ENCODE data around the gene TNFAIP8L1.

TNFAIP8L1 gene

GRCh38 chr19:4600082-4600481 lies 39.2 kb upstream of the TNFAIP8L1 start:
- Histone ChIP-seq H3K36me3 (ENCODE audit: insufficient read depth, low read length) (no peaks in the 10 kb centered on the region), H3K9ac (ENCODE audit: low read length) (no peak overlapping the region), H3K27me3 (ENCODE audit: insufficient read depth, low read length) (peaks cover 4% of the 10 kb centered on the region; the same call in 1 of the 2 replicates), H3K9me2 (ENCODE audit: low read depth, low read length) (no peaks in the 10 kb centered on the region), H3F3A (ENCODE audit: insufficient read depth, low read length) (no peaks in the 10 kb centered on the region), H3K4me3 (ENCODE audit: low read depth, low read length, poor library complexity, severe bottlenecking) (no peak overlapping the region), H3K27ac (ENCODE audit: low read depth, low read length, poor library complexity, severe bottlenecking) (no peak overlapping the region), H3K79me2 (ENCODE audit: insufficient read depth, low read length) (no peaks in the 10 kb centered on the region), H3K9me3 (ENCODE audit: low read length) (no peaks in the 10 kb centered on the region), H3K4me1 (ENCODE audit: insufficient read depth, low read length, severe bottlenecking) (peaks cover 6% of the 10 kb centered on the region), H3K4me2 (ENCODE audit: low read length) (no peak overlapping the region), H2AFZ (ENCODE audit: low read length) (no peak overlapping the region), H4K20me1 (ENCODE audit: insufficient read depth, low read length) (no peaks in the 10 kb centered on the region)
- TF ChIP-seq CTCF (IDR thresholded peaks at IDR 0.05; ENCODE audit: low read length) (no peak), EZH2 (IDR thresholded peaks at IDR 0.05; ENCODE audit: borderline replicate concordance, low read length) (no peak)

GRCh38 chr19:4600893-4601292 lies 38.4 kb upstream of the TNFAIP8L1 start:
- Histone ChIP-seq H3K79me2 (ENCODE audit: insufficient read depth, low read length) (no peaks in the 10 kb centered on the region), H3K9ac (ENCODE audit: low read length) (no peak overlapping the region), H3K4me2 (ENCODE audit: low read length) (no peak overlapping the region), H3K27me3 (ENCODE audit: insufficient read depth, low read length) (peaks cover 4% of the 10 kb centered on the region; the same call in 1 of the 2 replicates), H3K9me3 (ENCODE audit: low read length) (no peaks in the 10 kb centered on the region), H3K36me3 (ENCODE audit: insufficient read depth, low read length) (no peaks in the 10 kb centered on the region), H4K20me1 (ENCODE audit: insufficient read depth, low read length) (no peaks in the 10 kb centered on the region), H3F3A (ENCODE audit: insufficient read depth, low read length) (no peaks in the 10 kb centered on the region), H3K9me2 (ENCODE audit: low read depth, low read length) (no peaks in the 10 kb centered on the region), H3K27ac (ENCODE audit: low read depth, low read length, poor library complexity, severe bottlenecking) (no peak overlapping the region), H3K4me3 (ENCODE audit: low read depth, low read length, poor library complexity, severe bottlenecking) (no peak overlapping the region), H3K4me1 (ENCODE audit: insufficient read depth, low read length, severe bottlenecking) (peaks cover 6% of the 10 kb centered on the region), H2AFZ (ENCODE audit: low read length) (no peak overlapping the region)
- TF ChIP-seq EZH2 (IDR thresholded peaks at IDR 0.05; ENCODE audit: borderline replicate concordance, low read length) (no peak), CTCF (IDR thresholded peaks at IDR 0.05; ENCODE audit: low read length) (no peak)

GRCh38 chr19:4602173-4602788 lies 37.0 kb upstream of the TNFAIP8L1 start:
- no peak overlapping the region for H2AFZ ChIP-seq (ENCODE audit: low read length)
- H3K36me3 ChIP-seq (ENCODE audit: insufficient read depth, low read length), result no peaks in the 10 kb centered on the region
- H3K9me3 ChIP-seq (ENCODE audit: low read length), result no peaks in the 10 kb centered on the region
- H3F3A ChIP-seq (ENCODE audit: insufficient read depth, low read length), result no peaks in the 10 kb centered on the region
- H4K20me1 ChIP-seq (ENCODE audit: insufficient read depth, low read length), result no peaks in the 10 kb centered on the region
- H3K4me1 ChIP-seq (ENCODE audit: insufficient read depth, low read length, severe bottlenecking), result peaks cover 10% of the 10 kb centered on the region
- H3K9ac ChIP-seq (ENCODE audit: low read length), result no peak overlapping the region
- H3K4me2 ChIP-seq (ENCODE audit: low read length), result no peak overlapping the region
- H3K27ac ChIP-seq (ENCODE audit: low read depth, low read length, poor library complexity, severe bottlenecking), result no peak overlapping the region
- TF ChIP-seq CTCF (IDR thresholded peaks at IDR 0.05; ENCODE audit: low read length) (no peak), EZH2 (IDR thresholded peaks at IDR 0.05; ENCODE audit: borderline replicate concordance, low read length) (no peak)
- H3K4me3 ChIP-seq (ENCODE audit: low read depth, low read length, poor library complexity, severe bottlenecking), result no peak overlapping the region
- peaks cover 6% of the 10 kb centered on the region; the same call in 1 of the 2 replicates for H3K27me3 ChIP-seq (ENCODE audit: insufficient read depth, low read length)
- no peaks in the 10 kb centered on the region for H3K79me2 ChIP-seq (ENCODE audit: insufficient read depth, low read length)
- H3K9me2 ChIP-seq (ENCODE audit: low read depth, low read length), result no peaks in the 10 kb centered on the region

All from OCI-LY1 (cell line).